Hepatocyte (in vitro differentiated cells): ENCODE measurements around the gene OGFOD2. TPM values are rescaled to one million over a fixed set of nuclear protein-coding genes. Genes with fewer than 3 reads are reported as not detected.

Source experiments
- DNase-seq: peaks from one replicate; pipeline ENCODE4 v3.0.0-alpha.2; 2016; ENCODE audit warnings: low spot score
- H2AFZ ChIP-seq: fragments of 200-600 bp; sonication (generic); 2 replicates; pipeline ENCODE4 v1.6.0; 2016; ENCODE audit warnings: antibody characterized with exemption, mild to moderate bottlenecking
- H3K27ac ChIP-seq: fragments of 200-600 bp; sonication (generic); 2 replicates; pipeline ENCODE4 v1.5.1; 2016; ENCODE audit warnings: mild to moderate bottlenecking
- H3K27me3 ChIP-seq: fragments of 200-600 bp; sonication (generic); 2 replicates; pipeline ENCODE4 v1.6.1; 2016
- H3K36me3 ChIP-seq: fragments of 200-600 bp; sonication (generic); replicated peaks from 2 replicates; pipeline ENCODE4 v1.5.1; 2016; ENCODE audit warnings: low read depth; ENCODE audit not compliant: insufficient read depth
- H3K4me1 ChIP-seq: fragments of 200-600 bp; sonication (generic); 2 replicates; pipeline ENCODE4 v1.5.1; 2016; ENCODE audit warnings: mild to moderate bottlenecking, moderate library complexity; ENCODE audit not compliant: insufficient read depth
- H3K4me2 ChIP-seq: fragments of 200-600 bp; sonication (generic); 2 replicates; pipeline ENCODE4 v1.6.0; 2016
- H3K4me3 ChIP-seq: fragments of 200-600 bp; sonication (generic); 2 replicates; pipeline ENCODE4 v1.5.1; 2016; ENCODE audit warnings: mild to moderate bottlenecking
- H3K79me2 ChIP-seq: fragments of 200-600 bp; sonication (generic); 2 replicates; pipeline ENCODE4 v1.6.0; 2017; ENCODE audit warnings: mild to moderate bottlenecking
- H3K9me2 ChIP-seq: fragments of 200-600 bp; sonication (generic); replicated peaks from 2 replicates; pipeline ENCODE4 v1.6.0; 2017; ENCODE audit warnings: mild to moderate bottlenecking; ENCODE audit not compliant: insufficient read depth
- H3K9me3 ChIP-seq: fragments of 200-600 bp; sonication (generic); 2 replicates; pipeline ENCODE4 v1.5.1; 2016; ENCODE audit warnings: low read depth, mild to moderate bottlenecking
- H4K20me1 ChIP-seq: fragments of 200-600 bp; sonication (generic); 2 replicates; pipeline ENCODE4 v1.6.0; 2016; ENCODE audit warnings: mild to moderate bottlenecking; ENCODE audit not compliant: insufficient read depth, poor library complexity, severe bottlenecking
- EZH2 ChIP-seq: fragments of 200-600 bp; sonication (generic); IDR thresholded peaks from 2 replicates; pipeline ENCODE4 v1.6.1; 2016; ENCODE audit warnings: antibody characterized with exemption, mild to moderate bottlenecking, borderline replicate concordance
- EZH2phosphoT487 ChIP-seq: fragments of 200-600 bp; sonication (generic); IDR thresholded peaks from one replicate; pipeline ENCODE4 v1.6.1; 2018; ENCODE audit warnings: antibody characterized with exemption, mild to moderate bottlenecking, low read depth, moderate library complexity; ENCODE audit not compliant: unreplicated experiment, severe bottlenecking
- whole genome bisulfite sequencing: methylation state at CpG from one replicate; pipeline ENCODE4 v1.1.6; 2016; ENCODE audit warnings: low lambda C conversion rate; ENCODE audit errors: missing lambda C conversion rate; 5-methylcytosine and 5-hydroxymethylcytosine counted together
- polyA plus RNA-seq: library from polyadenylated mRNA; unstranded; fragments of >200 nt; fragmentation: Nextera tagmentation; extraction: Ambion mirVana; gene quantifications from 2 replicates; pipeline ENCODE4 v1.2.1, GENCODE V29; 2016
- total RNA-seq: library from RNA; depleted of rRNA; stranded (reverse); fragments of >200 nt; gene quantifications from 2 replicates; pipeline ENCODE4 v1.2.3, GENCODE V29; 2014
- TF ChIP-seq, protein P1 (sequence below): fragments of 200-600 bp; sonication (generic); IDR thresholded peaks from 2 replicates; pipeline ENCODE4 v1.5.1; 2016; ENCODE audit warnings: antibody characterized with exemption, mild to moderate bottlenecking; ENCODE audit not compliant: poor library complexity

OGFOD2 gene
- total and polyA plus RNA-seq, 2 experiments from 2014 or later, result 11.4 to 26.5 TPM

DNA sequence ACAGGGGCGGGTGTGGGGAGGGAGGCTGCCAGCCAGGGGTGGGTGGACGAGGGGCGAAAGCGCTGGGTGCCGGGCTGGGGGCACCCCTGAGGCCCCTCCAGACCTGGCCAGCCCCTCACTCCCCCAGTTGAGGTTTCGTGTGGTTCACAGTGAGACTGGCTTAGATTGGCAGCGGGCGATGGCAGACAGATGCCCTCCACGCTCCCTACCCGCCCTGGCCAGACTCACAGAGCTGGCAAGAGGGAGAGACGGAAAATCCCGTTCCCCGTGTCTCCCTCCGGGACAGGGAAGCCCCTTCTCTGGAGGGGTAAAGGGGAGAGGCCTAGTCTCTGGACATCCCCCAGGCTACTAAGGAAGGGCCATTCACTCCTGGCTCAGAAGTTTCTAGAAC lies 45.9 kb upstream of the OGFOD2 start:
- 94% methylated on average over 7 of the region's 14 CpGs for WGBS

GRCh38 chr12:122929812-122930211 lies 45.2 kb upstream of the OGFOD2 start:
- no peak for DNase-seq
- Histone ChIP-seq H4K20me1 (no peaks in the 10 kb centered on the region), H3K9me2 (no peaks in the 10 kb centered on the region), H2AFZ (no peak overlapping the region), H3K4me3 (no peak overlapping the region), H3K4me2 (no peak overlapping the region), H3K9me3 (no peaks in the 10 kb centered on the region), H3K27ac (no peak overlapping the region), H3K4me1 (no peaks in the 10 kb centered on the region), H3K79me2 (no peaks in the 10 kb centered on the region), H3K27me3 (no peaks in the 10 kb centered on the region), H3K36me3 (no peaks in the 10 kb centered on the region)
- WGBS, result 93% methylated on average over 23 of the region's 23 CpGs
- TF ChIP-seq EZH2 (no peak), EZH2phosphoT487 (no peak)
- TF ChIP-seq, protein P1, sequence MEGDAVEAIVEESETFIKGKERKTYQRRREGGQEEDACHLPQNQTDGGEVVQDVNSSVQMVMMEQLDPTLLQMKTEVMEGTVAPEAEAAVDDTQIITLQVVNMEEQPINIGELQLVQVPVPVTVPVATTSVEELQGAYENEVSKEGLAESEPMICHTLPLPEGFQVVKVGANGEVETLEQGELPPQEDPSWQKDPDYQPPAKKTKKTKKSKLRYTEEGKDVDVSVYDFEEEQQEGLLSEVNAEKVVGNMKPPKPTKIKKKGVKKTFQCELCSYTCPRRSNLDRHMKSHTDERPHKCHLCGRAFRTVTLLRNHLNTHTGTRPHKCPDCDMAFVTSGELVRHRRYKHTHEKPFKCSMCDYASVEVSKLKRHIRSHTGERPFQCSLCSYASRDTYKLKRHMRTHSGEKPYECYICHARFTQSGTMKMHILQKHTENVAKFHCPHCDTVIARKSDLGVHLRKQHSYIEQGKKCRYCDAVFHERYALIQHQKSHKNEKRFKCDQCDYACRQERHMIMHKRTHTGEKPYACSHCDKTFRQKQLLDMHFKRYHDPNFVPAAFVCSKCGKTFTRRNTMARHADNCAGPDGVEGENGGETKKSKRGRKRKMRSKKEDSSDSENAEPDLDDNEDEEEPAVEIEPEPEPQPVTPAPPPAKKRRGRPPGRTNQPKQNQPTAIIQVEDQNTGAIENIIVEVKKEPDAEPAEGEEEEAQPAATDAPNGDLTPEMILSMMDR, result no peak

More for the DNA sequence above, 45.9 kb upstream of the OGFOD2 start:
- H3K4me3 ChIP-seq, result no peak overlapping the region
- H3K36me3 ChIP-seq, result no peaks in the 10 kb centered on the region
- H3K4me2 ChIP-seq, result no peak overlapping the region
- TF ChIP-seq, protein P1, result no peak
- TF ChIP-seq EZH2phosphoT487 (no peak), EZH2 (no peak)
- no peaks in the 10 kb centered on the region for H3K9me2 ChIP-seq
- no peak overlapping the region for H3K27ac ChIP-seq
- H3K79me2 ChIP-seq, result no peaks in the 10 kb centered on the region
- H2AFZ ChIP-seq, result no peak overlapping the region
- no peaks in the 10 kb centered on the region for H4K20me1 ChIP-seq
- no peaks in the 10 kb centered on the region for H3K9me3 ChIP-seq
- H3K27me3 ChIP-seq, result no peaks in the 10 kb centered on the region
- no peak for DNase-seq
- no peaks in the 10 kb centered on the region for H3K4me1 ChIP-seq

DNA sequence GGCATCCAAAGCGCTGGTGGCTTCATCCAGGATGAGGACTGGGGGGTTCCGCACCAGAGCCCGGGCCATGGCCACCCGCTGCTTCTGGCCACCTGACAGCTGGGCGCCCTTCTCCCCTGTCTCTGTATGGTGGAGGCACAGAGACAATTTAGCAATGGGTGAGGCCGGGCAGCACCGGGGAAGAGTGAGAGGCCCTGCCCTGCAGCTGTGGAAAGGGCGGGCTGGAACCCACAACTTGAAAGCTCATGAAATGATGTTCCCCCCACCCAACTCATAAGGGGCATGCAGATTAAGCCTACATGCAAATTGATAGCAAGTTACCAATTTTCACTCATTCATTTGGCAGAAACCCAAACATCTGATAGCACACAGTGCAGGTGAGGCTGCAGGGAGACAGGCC lies 42.8 kb upstream of the OGFOD2 start:
- Histone ChIP-seq H3K27me3 (no peaks in the 10 kb centered on the region), H3K27ac (no peak overlapping the region), H3K9me3 (no peaks in the 10 kb centered on the region), H3K4me3 (no peak overlapping the region), H3K79me2 (no peaks in the 10 kb centered on the region), H2AFZ (no peak overlapping the region), H3K9me2 (no peaks in the 10 kb centered on the region), H3K4me2 (no peak overlapping the region), H3K36me3 (no peaks in the 10 kb centered on the region), H4K20me1 (no peaks in the 10 kb centered on the region), H3K4me1 (no peaks in the 10 kb centered on the region)
- DNase-seq, result no peak
- TF ChIP-seq, protein P1, result no peak
- TF ChIP-seq EZH2phosphoT487 (no peak), EZH2 (no peak)
- WGBS, result 98% methylated on average over 8 of the region's 8 CpGs

- no peaks in the 10 kb centered on the region for H3K9me3 ChIP-seq
- H3K79me2 ChIP-seq, result no peaks in the 10 kb centered on the region
- DNase-seq, result no peak
- no peak overlapping the region for H3K4me2 ChIP-seq
- no peak for TF ChIP-seq EZH2phosphoT487
- TF ChIP-seq, protein P1, result no peak
- TF ChIP-seq EZH2, result no peak
- H4K20me1 ChIP-seq, result no peaks in the 10 kb centered on the region
- H3K36me3 ChIP-seq, result no peaks in the 10 kb centered on the region
- no peak overlapping the region for H3K4me3 ChIP-seq
- H2AFZ ChIP-seq, result no peak overlapping the region
- no peaks in the 10 kb centered on the region for H3K4me1 ChIP-seq
- no peaks in the 10 kb centered on the region for H3K9me2 ChIP-seq
- no peak overlapping the region for H3K27ac ChIP-seq
- WGBS, result 87% methylated on average over 3 of the region's 3 CpGs
- H3K27me3 ChIP-seq, result no peaks in the 10 kb centered on the region
Observed at GRCh38 chr12:122934722-122935121, 40.3 kb upstream of the OGFOD2 start.
